Stimulated activated CD8-positive, alpha-beta memory T cell treated with anti-CD3 and anti-CD28 coated beads, Interleukin-4, amount 100 ng/mL, for 1 hour (primary cell): ENCODE results near the gene GRM4.

Source experiments
- DNase-seq, 2 donors: peaks; one replicate each; pipeline ENCODE4 v3.0.0-alpha.2; 2020; ENCODE audit warnings: low read depth in 2 of 2, low spot score in 1 of 2

GRM4 gene

DNA sequence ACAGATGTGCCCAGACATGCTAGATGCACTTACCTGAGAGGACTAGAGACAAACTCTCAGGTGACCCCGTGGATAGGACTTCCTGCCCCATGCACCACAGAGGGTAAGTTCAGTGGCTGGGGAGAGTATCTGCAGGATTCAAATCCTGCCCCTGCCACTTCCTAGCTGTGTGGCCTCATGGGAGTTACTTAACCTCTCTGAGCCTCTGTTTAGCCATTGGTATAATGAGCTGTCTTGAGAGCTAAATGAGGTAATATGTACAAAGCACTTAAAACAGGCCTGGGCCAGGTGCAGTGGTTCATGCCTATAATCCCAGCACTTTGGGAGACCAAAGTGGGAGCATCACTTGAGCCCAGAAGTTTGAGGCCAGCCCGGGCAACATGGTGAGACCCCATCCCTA lies 59.3 kb downstream of the GRM4 start:
- DNase-seq, result no peak

- DNase-seq, result no peak
Observed at GRCh38 chr6:34085453-34086170, 60.3 kb downstream of the GRM4 start.

DNA sequence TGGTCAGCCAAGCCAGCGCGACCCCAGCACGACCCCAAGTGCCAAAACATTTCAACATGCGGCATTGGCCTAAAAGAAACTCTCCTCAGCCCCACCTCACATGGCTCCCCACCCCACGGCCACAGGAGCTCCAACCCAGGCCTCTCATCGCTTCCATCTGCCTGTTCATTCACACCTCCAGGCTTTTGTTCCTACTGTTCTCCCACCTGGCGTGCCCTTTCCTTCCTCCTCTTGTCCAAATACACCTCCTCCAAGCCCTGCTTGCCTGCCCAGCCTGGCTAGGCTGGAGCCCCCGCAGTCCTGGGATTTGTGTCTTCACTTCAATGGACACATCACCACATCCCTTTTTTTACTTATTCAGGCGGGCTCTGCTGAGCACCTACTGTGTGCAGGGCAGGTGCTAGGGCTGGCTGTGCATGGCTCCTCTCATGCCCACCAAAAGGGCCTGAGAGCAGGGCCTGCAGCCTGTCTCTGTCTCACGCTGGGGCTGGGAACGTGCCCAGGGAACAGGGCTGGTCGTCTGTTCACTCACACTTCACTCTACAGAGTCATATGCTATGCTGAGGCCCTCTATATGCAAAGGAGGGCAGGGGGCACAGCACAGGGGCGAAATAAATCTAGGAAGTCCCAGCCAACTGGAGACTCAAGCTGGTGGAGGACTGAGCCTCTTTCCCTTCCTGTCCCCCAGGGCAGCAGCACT lies 61.1 kb downstream of the GRM4 start:
- DNase-seq, result no peak

DNA sequence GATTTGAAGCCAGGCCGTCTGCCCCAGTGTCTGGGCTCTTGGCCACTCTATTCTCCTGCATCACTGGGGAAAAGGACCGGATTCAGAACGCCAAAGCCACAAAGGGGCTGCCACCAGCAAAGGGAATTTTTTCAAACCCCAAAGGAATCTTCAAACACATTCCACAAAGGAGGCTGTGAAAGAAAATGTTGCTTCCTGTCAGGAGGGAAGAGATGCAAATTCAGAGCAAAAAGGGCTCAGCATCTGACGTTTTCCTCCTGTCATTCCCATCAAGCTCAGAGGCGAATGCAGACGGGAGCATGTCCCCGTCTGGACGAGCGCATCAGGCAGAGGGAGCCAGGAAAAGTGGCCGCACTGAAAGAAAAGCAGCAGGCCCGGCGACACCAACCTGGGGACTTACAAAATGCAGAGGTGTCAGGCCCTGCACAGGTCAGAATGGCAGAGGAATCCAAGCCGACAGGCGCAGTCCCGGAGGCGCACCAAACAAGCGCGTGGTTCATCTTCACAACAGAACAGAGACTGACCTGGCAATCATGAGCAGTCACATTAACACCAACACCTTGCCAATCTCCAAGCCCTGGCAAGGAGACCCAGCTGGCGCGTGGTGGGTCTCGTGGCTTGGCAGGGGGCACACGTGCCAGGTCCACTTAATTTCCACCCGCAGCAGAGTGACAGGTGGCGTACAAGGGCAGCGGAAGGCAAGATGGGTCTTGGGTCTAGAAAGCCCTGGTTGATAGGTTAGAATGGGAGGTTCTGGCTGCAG lies 62.8 kb downstream of the GRM4 start:
- DNase-seq, result no peak

DNA sequence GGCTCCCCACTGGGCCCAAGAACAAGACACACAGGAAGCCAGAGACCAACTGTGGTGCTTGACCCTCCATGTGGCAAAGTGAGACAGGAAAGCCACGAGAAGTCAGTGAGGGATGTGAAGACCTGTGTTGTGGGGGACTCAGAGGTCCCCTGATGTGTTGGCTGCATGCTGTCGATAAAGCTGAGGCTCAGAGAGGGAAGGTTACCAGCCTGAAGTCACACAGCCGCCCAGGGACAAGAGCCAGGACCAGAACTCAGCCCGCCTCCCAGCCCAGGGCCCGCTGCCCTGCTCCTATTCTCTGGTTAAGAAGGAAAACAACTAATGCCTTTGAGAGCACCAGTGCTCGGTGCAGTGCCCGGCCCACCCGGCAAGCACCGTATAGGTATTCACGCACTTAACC lies 63.5 kb downstream of the GRM4 start:
- no peak for DNase-seq

DNA sequence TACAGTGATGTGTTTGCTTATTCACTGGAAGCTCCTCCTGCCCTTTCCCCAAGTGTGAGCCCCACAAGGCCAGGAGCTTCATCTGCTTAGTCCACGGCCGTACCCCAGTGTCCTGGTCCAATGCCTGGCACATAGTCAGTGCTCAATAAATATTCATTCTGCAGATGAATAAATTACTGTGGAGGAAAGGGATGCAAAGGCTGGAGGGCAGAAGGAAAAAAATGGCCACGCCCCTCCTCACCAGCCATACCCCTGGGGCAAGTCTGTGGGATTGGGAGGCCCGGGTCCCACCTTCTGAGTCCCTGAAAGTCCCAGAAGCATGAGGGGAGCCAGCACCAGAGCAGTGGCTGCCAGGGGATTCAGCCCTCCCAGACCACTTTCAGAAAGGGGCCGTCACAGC lies 65.5 kb downstream of the GRM4 start:
- DNase-seq, result no peak

- no peak for DNase-seq
Observed at GRCh38 chr6:34079899-34080298, 66.0 kb downstream of the GRM4 start.

DNA sequence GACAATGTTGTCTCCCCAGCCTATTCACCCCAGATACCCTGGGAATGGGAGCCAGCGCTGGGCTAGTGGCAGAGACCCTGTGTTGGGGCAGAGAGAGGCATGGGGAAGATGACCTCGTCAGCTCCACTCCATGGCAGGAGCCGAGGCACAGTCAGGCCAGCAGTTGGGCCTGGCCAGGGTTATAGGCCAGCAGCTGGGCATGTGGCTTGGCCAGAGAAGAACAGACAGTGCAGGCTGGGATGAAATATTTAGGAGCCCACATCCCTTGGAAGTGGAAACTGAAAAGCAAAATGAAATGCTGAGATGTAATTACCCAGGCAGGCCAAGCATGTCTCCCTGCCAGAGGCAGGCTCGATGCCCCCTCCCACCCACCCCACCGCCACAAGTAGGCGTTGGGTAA lies 70.0 kb downstream of the GRM4 start:
- DNase-seq, result no peak

- DNase-seq, result no peak
Observed at GRCh38 chr6:34074064-34074742, 71.7 kb downstream of the GRM4 start.

DNA sequence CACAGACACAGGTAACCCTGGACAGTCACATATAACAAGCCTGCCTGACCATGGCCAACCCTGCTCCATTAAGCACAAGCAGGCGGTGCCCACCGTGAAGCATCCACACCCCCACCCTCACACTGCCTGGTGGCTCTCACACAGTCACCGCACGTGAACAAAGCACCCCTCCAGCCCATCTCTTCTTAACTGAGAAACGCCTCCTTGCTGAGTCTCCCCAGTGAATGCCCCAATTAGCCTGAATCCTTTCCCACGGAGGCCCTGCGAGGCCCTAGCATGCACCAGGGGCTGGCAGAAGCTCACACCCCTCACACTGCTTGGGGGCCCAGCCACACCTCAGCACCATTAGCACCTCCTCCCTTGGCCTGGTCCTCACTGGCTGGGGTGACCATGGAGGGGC lies 72.3 kb downstream of the GRM4 start:
- no peak for DNase-seq

GRCh38 chr6:34072727-34073126 lies 73.2 kb downstream of the GRM4 start:
- DNase-seq, result no peak

DNA sequence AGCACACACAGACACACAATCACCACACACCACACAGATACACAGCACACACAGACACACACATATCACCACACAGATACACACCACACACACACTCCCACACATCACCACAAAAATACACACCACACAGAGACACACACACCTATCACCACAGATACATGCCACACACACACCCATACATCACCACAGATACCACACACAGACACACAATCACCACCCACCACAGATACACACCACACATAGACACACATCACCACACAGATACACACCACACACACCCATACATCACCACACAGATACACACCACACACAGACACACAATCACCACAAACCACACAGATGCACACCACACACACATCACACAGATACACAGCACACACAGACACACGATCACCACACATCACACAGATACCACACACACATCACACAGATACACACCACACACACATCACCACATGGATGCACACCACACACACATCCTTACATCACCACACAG lies 74.0 kb downstream of the GRM4 start:
- DNase-seq, result no peak

GRCh38 chr6:34071136-34071883 lies 74.6 kb downstream of the GRM4 start:
- DNase-seq, result no peak

DNA sequence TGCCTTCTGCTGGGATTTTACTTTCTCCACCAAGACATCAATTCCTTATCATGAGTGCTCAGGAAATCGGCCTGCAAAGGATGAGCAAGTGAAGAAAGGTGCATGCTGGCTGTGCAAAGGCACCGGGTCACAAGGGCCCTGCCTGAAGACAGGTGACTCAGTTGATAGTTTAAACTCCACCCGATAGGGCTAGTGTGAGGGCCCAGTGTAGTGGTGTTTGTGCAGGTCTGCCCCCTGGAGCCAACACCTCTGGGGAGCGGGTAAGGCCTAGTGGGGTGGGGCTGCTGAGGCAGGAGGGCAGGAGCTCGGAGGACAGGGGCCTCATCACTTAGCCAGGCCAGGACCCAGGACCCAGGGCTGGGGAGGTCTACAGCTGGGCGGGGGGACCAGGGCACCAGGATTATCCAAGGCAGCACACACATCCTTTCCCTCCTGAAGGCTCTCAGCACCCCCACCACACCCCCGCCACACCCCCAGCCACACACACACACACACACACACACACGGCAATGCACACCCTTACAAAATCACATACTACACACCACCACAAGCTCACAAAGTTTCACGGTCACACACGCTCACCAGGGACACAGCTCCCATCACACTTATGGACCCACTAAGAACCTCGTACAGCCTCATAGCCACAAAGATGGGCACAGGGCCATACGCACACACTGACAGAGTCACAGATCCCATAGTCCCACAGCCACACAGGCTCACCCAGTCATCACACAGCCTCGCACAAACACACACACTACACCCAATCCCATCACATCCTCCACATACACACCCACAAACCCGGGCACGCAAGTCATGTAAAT lies 75.4 kb downstream of the GRM4 start:
- no peak for DNase-seq

- no peak for DNase-seq
Observed at GRCh38 chr6:34068462-34069044, 77.3 kb downstream of the GRM4 start.

DNA sequence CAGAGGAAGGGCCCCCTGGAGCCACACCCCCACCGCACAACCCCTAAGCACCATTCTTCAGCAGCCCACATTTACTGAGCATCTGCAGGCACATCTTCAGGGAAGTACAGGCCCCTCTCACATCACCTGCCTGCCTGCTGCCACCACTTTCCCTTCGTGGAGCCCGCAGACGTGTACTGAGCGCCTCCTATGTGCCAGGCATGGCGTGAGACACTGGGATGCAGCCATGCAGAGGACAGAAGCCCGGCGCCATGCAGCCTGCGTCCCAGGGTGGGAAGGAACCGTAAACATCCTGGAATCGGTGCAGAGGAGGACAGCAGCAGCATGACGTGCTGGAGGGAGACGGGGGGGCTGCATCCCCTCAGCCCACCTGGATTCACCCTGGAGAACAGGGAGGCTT lies 78.1 kb downstream of the GRM4 start:
- DNase-seq, result no peak

DNA sequence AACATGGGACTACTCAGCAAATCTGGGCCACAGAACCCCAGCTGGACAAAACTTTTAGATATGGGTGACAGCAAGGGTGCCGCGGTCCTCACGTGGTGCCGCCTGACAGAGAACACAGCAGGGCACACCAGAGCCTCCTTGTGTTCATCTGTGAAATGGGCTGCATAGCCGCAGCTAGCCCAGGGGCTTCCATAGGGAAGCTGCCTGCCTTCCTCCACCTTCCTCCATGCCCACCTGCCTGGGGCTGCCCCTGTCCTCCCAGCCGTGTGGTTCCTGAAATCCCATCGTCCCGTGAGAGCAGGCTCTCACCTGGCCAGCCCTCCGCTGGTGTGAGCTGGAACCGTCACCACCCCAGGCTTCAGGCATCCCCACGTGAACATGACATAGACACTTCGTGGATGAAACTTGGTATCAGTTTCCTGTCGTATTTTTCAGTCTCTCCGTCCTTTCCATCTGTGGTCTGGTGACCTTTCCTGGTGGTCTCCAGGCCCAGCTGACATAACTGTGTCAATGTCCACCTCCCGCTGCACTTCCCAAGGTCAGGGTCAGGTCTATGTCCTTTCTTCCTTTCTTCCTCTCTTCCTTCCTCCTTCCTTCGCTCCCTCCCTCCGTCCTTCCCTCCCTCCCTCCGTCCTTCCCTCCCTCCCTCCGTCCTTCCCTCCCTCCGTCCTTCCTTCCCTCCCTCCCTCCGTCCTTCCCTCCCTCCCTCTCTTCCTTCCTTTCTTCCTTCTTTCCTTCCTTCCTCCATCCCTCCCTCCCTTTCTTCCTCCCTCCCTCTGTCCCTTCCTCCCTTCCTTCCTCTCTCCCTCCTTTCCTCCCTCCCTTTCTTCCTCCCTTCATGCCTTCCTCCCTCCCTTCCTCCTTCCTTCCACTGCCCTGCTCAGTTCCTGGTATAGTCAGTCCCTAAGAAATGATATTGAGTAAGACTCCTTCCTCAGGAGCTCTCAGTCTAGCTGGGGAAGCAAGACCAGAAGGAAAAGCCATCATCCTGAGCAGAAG lies 78.8 kb downstream of the GRM4 start:
- no peak for DNase-seq

- no peak for DNase-seq
Observed at GRCh38 chr6:34066218-34066571, 79.7 kb downstream of the GRM4 start.
